Dermis microvascular lymphatic vessel endothelial cell (primary cell): ENCODE measurements around the gene MAST2. TPM values are rescaled to one million over a fixed set of nuclear protein-coding genes. Genes with fewer than 3 reads are reported as not detected.
A peak's percentile ranks its signal among the peaks of the same experiment; 100 is the strongest.
"Not testable (repeated sequence)": the region's sequence is repeated elsewhere in the genome, so short reads cannot be mapped to it uniquely, and the experiment has no call there.

Source experiments
- DNase-seq, 2 donors: peaks; one replicate each; pipeline versions ENCODE4 v3.0.0 to v3.0.0-alpha.2; 2010; ENCODE audit warnings: low read depth in 2 of 2
- total RNA-seq: library from RNA; depleted of rRNA; stranded (reverse); fragments of >200 nt; gene quantifications from 2 replicates; pipeline ENCODE4 v1.2.1, GENCODE V29; 2014

The MAST2 gene
- total RNA-seq, 1 donor from 2014 or later: 11.2 TPM

- no peak for DNase-seq
Observed at GRCh38 chr1:45814776-45815175, 11.4 kb downstream of the MAST2 start.

- DNase-seq: peak in 1 of 2 donors; percentile 55
Observed at GRCh38 chr1:45815667-45816458, 12.5 kb downstream of the MAST2 start.

- DNase-seq: peak in 1 of 2 donors; percentile 4
Observed at GRCh38 chr1:45820173-45820572, 16.8 kb downstream of the MAST2 start.

GRCh38 chr1:45820788-45821187 lies 17.4 kb downstream of the MAST2 start:
- no peak for DNase-seq

GRCh38 chr1:45822644-45823043 lies 19.2 kb downstream of the MAST2 start:
- DNase-seq: no peak

GRCh38 chr1:45824607-45825006 lies 21.2 kb downstream of the MAST2 start:
- DNase-seq: no peak

GRCh38 chr1:45827256-45827655 lies 23.8 kb downstream of the MAST2 start:
- DNase-seq: no peak

- DNase-seq: no peak
Observed at GRCh38 chr1:45828841-45829240, 25.4 kb downstream of the MAST2 start.

- no peak for DNase-seq
Observed at GRCh38 chr1:45833361-45833760, 29.9 kb downstream of the MAST2 start.

GRCh38 chr1:45834689-45835088 lies 31.3 kb downstream of the MAST2 start:
- DNase-seq: no peak

GRCh38 chr1:45836451-45836850 lies 33.0 kb downstream of the MAST2 start:
- DNase-seq: no peak

- not testable (repeated sequence) for DNase-seq
Observed at GRCh38 chr1:45836861-45837260, 33.4 kb downstream of the MAST2 start.

GRCh38 chr1:45838322-45838721 lies 34.9 kb downstream of the MAST2 start:
- not testable (repeated sequence) for DNase-seq

- no peak for DNase-seq
Observed at GRCh38 chr1:45840704-45841103, 37.3 kb downstream of the MAST2 start.

- no peak for DNase-seq
Observed at GRCh38 chr1:45842786-45843185, 39.4 kb downstream of the MAST2 start.

GRCh38 chr1:45843474-45843905 lies 40.1 kb downstream of the MAST2 start:
- DNase-seq: peak in 1 of 2 donors; percentile 40

GRCh38 chr1:45844000-45844399 lies 40.6 kb downstream of the MAST2 start:
- not testable (repeated sequence) for DNase-seq

GRCh38 chr1:45846931-45847330 lies 43.5 kb downstream of the MAST2 start:
- DNase-seq: peak in 1 of 2 donors; percentile 10

GRCh38 chr1:45848097-45848496 lies 44.7 kb downstream of the MAST2 start:
- DNase-seq: no peak

- DNase-seq: no peak
Observed at GRCh38 chr1:45848714-45849113, 45.3 kb downstream of the MAST2 start.

GRCh38 chr1:45850017-45850416 lies 46.6 kb downstream of the MAST2 start:
- no peak for DNase-seq

- DNase-seq: no peak
Observed at GRCh38 chr1:45854724-45855123, 51.3 kb downstream of the MAST2 start.

GRCh38 chr1:45857101-45857700 lies 53.8 kb downstream of the MAST2 start:
- DNase-seq: no peak
